Activated CD8-positive, alpha-beta memory T cell treated with anti-CD3 and anti-CD28 coated beads, Interleukin-2, amount 50 U/mL, for 24 hours (primary cell): ENCODE data around the gene TRAPPC5.
"Not testable (repeated sequence)": the region's sequence is repeated elsewhere in the genome, so short reads cannot be mapped to it uniquely, and the experiment has no call there.

Experiments used
- DNase-seq: peaks from one replicate; pipeline ENCODE4 v3.0.0-alpha.2; 2020; ENCODE audit errors: extremely low read depth

TRAPPC5 gene

GRCh38 chr19:7680606-7681339 lies at the start of gene TRAPPC5:
TSS of gene TRAPPC5 (plus strand) at chr19:7680833. CDS start at chr19:7682254, 1,421 bp downstream.
- peak; percentile 39 for DNase-seq

- no peak for DNase-seq
These were observed 49.1 kb upstream of the TRAPPC5 start for GRCh38 chr19:7631577-7631976.

- DNase-seq: no peak
These were observed 48.1 kb upstream of the TRAPPC5 start for GRCh38 chr19:7632340-7633203.

GRCh38 chr19:7633698-7634097 lies 46.9 kb upstream of the TRAPPC5 start, which contains the start of gene PCP2:
TSS of gene PCP2 (minus strand) at chr19:7633719. CDS start at chr19:7633457, 262 bp downstream.
- DNase-seq: no peak

- DNase-seq: no peak
These were observed 45.0 kb upstream of the TRAPPC5 start for GRCh38 chr19:7635670-7636069.

- no peak for DNase-seq
These were observed 44.3 kb upstream of the TRAPPC5 start for GRCh38 chr19:7636317-7636690.

- peak; percentile 74 for DNase-seq
These were observed 43.8 kb upstream of the TRAPPC5 start, which contains the start of gene STXBP2 for GRCh38 chr19:7636691-7637373. TSS of gene STXBP2 (plus strand) at chr19:7637110. CDS start at chr19:7637150, 40 bp downstream.

GRCh38 chr19:7637374-7638256 lies 43.0 kb upstream of the TRAPPC5 start:
- DNase-seq: no peak

GRCh38 chr19:7638802-7639465 lies 41.7 kb upstream of the TRAPPC5 start:
- DNase-seq: no peak

- no peak for DNase-seq
These were observed 40.7 kb upstream of the TRAPPC5 start for GRCh38 chr19:7639863-7640348.

- DNase-seq: no peak
These were observed 39.8 kb upstream of the TRAPPC5 start for GRCh38 chr19:7640803-7641202.

- DNase-seq: no peak
These were observed 39.0 kb upstream of the TRAPPC5 start for GRCh38 chr19:7641290-7642276.

GRCh38 chr19:7642295-7643030 lies 38.2 kb upstream of the TRAPPC5 start:
- no peak for DNase-seq

GRCh38 chr19:7643031-7643415 lies 37.6 kb upstream of the TRAPPC5 start:
- DNase-seq: no peak

GRCh38 chr19:7643629-7644549 lies 36.7 kb upstream of the TRAPPC5 start:
- DNase-seq: not testable (repeated sequence)

- no peak for DNase-seq
These were observed 36.1 kb upstream of the TRAPPC5 start for GRCh38 chr19:7644550-7644877.

- DNase-seq: no peak
These were observed 35.5 kb upstream of the TRAPPC5 start for GRCh38 chr19:7645163-7645562.
